WTC11 (cell line): ENCODE measurements around the gene RNF25. TPM values are rescaled to one million over a fixed set of nuclear protein-coding genes. Genes with fewer than 3 reads are reported as not detected.

ENCODE experiments used
- ATAC-seq: fragments of 200-7000 bp; cut with Tn5 transposase; 2 replicates; pipeline ENCODE4 v1.10.0; 2021; ENCODE audit warnings: mild to moderate bottlenecking, moderate library complexity
- CTCF ChIA-PET: fragments of 300-600 bp; sonication (Branson Sonifier 250); formaldehyde crosslinking; loops from one replicate; lab custom pipeline; 2021; ENCODE audit warnings: antibody characterized with exemption; lab: Charles Lee
- POLR2A ChIA-PET: fragments of 350-600 bp; sonication (Branson Sonifier 250); formaldehyde crosslinking; loops from one replicate; lab custom pipeline; 2021; ENCODE audit warnings: antibody characterized with exemption; lab: Charles Lee
- DNase-seq: peaks from one replicate; pipeline ENCODE4 v3.0.0; 2021; ENCODE audit warnings: low spot score
- H3K27ac Mint-ChIP-seq: 2 replicates; pipeline ENCODE4 v1.8.0; 2021; ENCODE audit warnings: mixed read lengths
- H3K27me3 Mint-ChIP-seq: 2 replicates; pipeline ENCODE4 v1.8.0; 2021; ENCODE audit warnings: low read depth, mild to moderate bottlenecking, moderate library complexity, mixed read lengths
- H3K36me3 Mint-ChIP-seq: 2 replicates; pipeline ENCODE4 v1.8.0; 2021; ENCODE audit warnings: mixed read lengths
- H3K4me1 Mint-ChIP-seq: 2 replicates; pipeline ENCODE4 v1.8.0; 2022; ENCODE audit warnings: mixed read lengths
- H3K4me3 Mint-ChIP-seq: 2 replicates; pipeline ENCODE4 v1.8.0; 2021; ENCODE audit warnings: mild to moderate bottlenecking, moderate library complexity, mixed read lengths
- H3K9me3 Mint-ChIP-seq: 2 replicates; pipeline ENCODE4 v1.8.0; 2021; ENCODE audit warnings: mixed read lengths
- AR ChIP-seq: fragments of 250-450 bp; sonication (Bioruptor Pico); IDR thresholded peaks from 2 replicates; pipeline ENCODE4 v1.9.0; 2021; ENCODE audit warnings: mild to moderate bottlenecking
- CBFB ChIP-seq: sonication (generic); formaldehyde crosslinking; IDR thresholded peaks from 2 replicates; pipeline ENCODE4 v1.8.1; 2022; ENCODE audit warnings: mild to moderate bottlenecking, low read depth, missing genetic modification reagents
- E2F4 ChIP-seq: sonication (generic); formaldehyde crosslinking; IDR thresholded peaks from 2 replicates; pipeline ENCODE4 v1.8.1; 2022; ENCODE audit warnings: low read depth, mild to moderate bottlenecking, moderate library complexity, missing genetic modification reagents, borderline replicate concordance
- ERG ChIP-seq: fragments of 250-450 bp; sonication (Bioruptor Pico); IDR thresholded peaks from 2 replicates; pipeline ENCODE4 v1.8.0; 2021; ENCODE audit warnings: mild to moderate bottlenecking
- ETV6 ChIP-seq: sonication (generic); formaldehyde crosslinking; IDR thresholded peaks from 2 replicates; pipeline ENCODE4 v1.8.1; 2022; ENCODE audit warnings: mild to moderate bottlenecking, missing genetic modification reagents
- GTF2I ChIP-seq: fragments of 250-450 bp; sonication (Bioruptor Pico); conservative IDR thresholded peaks from 2 replicates; pipeline ENCODE4 v1.4.0; 2021; ENCODE audit warnings: mild to moderate bottlenecking
- JAZF1 ChIP-seq: fragments of 250-450 bp; sonication (Bioruptor Pico); IDR thresholded peaks from 2 replicates; pipeline ENCODE4 v1.9.0; 2021; ENCODE audit warnings: moderate library complexity, mild to moderate bottlenecking, inconsistent platforms
- MYBL2 ChIP-seq: sonication (generic); formaldehyde crosslinking; IDR thresholded peaks from 2 replicates; pipeline ENCODE4 v1.8.1; 2023; ENCODE audit warnings: mild to moderate bottlenecking, moderate library complexity, missing genetic modification reagents
- NR2C2 ChIP-seq: sonication (generic); formaldehyde crosslinking; IDR thresholded peaks from 2 replicates; pipeline ENCODE4 v1.8.0; 2022; ENCODE audit warnings: mild to moderate bottlenecking, missing genetic modification reagents
- PRDM15 ChIP-seq: sonication (generic); formaldehyde crosslinking; IDR thresholded peaks from 2 replicates; pipeline ENCODE4 v1.8.0; 2022; ENCODE audit warnings: missing genetic modification reagents
- PREB ChIP-seq: sonication (generic); formaldehyde crosslinking; IDR thresholded peaks from 2 replicates; pipeline ENCODE4 v1.8.1; 2022; ENCODE audit warnings: mild to moderate bottlenecking, missing genetic modification reagents, moderate library complexity, borderline replicate concordance
- PRRX2 ChIP-seq: fragments of 250-450 bp; sonication (Bioruptor Pico); IDR thresholded peaks from 2 replicates; pipeline ENCODE4 v1.8.0; 2021; ENCODE audit warnings: mild to moderate bottlenecking
- STAT6 ChIP-seq: sonication (generic); formaldehyde crosslinking; conservative IDR thresholded peaks from 2 replicates; pipeline ENCODE4 v1.8.1; 2023; ENCODE audit warnings: mild to moderate bottlenecking, low read depth, missing genetic modification reagents, moderate library complexity
- ZNF532 ChIP-seq: fragments of 250-450 bp; sonication (Bioruptor Pico); IDR thresholded peaks from 2 replicates; pipeline ENCODE4 v1.9.0; 2021; ENCODE audit warnings: mild to moderate bottlenecking, borderline replicate concordance
- ZNF671 ChIP-seq: fragments of 250-450 bp; sonication (Bioruptor Pico); IDR thresholded peaks from 2 replicates; pipeline ENCODE4 v1.8.0; 2021; ENCODE audit warnings: mild to moderate bottlenecking
- total RNA-seq: library from RNA; stranded (reverse); gene quantifications from 3 replicates; pipeline ENCODE4 v1.2.3, GENCODE V29; 2021

RNF25 gene
- total RNA-seq, 1 experiment from 2014 or later, result 23.9 TPM

- TF ChIP-seq PRRX2, result no peak
- peak; percentile 34; the same call in 1 of the 2 replicates for TF ChIP-seq GTF2I (CRISPR knock-in tag)
- ATAC-seq, result peak; percentile 66
- H3K9me3 Mint-ChIP-seq, result no peaks in the 10 kb centered on the region
- peak overlapping the region; percentile 90 for H3K27ac Mint-ChIP-seq
- CTCF ChIA-PET, result interaction anchor here (1.0 to 2.8 kb wide), 14 partner anchors 11 to 401 kb away, joined by 3 to 26 read pairs (median 6); partner anchors contain the start of genes PLCD4, RNF25, STK36 and TTLL4
- DNase-seq, result peak; percentile 71
- H3K4me1 Mint-ChIP-seq, result peaks cover 9% of the 10 kb centered on the region
- H3K4me3 Mint-ChIP-seq, result peak overlapping the region; percentile 93
- no peaks in the 10 kb centered on the region for H3K27me3 Mint-ChIP-seq
- POLR2A ChIA-PET, result interaction anchor here (0.9 to 2.3 kb wide), 3 partner anchors 10 to 52 kb away, joined by 4 to 24 read pairs (median 7); partner anchors contain the start of genes RNF25 and STK36
- H3K36me3 Mint-ChIP-seq, result peaks cover 40% of the 10 kb centered on the region
These were observed 13.0 kb downstream of the RNF25 start for GRCh38 chr2:218658671-218659257.

- ChIA-PET CTCF (no interaction called here), POLR2A (no interaction called here)
- DNase-seq, result no peak
- Mint-ChIP-seq H3K9me3 (no peaks in the 10 kb centered on the region), H3K27ac (no peak overlapping the region), H3K4me3 (no peak overlapping the region), H3K27me3 (no peaks in the 10 kb centered on the region), H3K36me3 (peaks cover 35% of the 10 kb centered on the region), H3K4me1 (peaks cover 9% of the 10 kb centered on the region)
- ATAC-seq, result no peak
- TF ChIP-seq PRDM15 (CRISPR knock-in tag) (no peak), ETV6 (no peak), ZNF532 (CRISPR knock-in tag) (no peak), CBFB (CRISPR knock-in tag) (no peak), PREB (CRISPR knock-in tag) (no peak), NR2C2 (CRISPR knock-in tag) (no peak), ERG (CRISPR knock-in tag) (no peak), ZNF671 (CRISPR knock-in tag) (no peak), JAZF1 (no peak), MYBL2 (no peak), STAT6 (CRISPR knock-in tag) (no peak), AR (CRISPR knock-in tag) (no peak), E2F4 (CRISPR knock-in tag) (no peak)
These were observed 16.1 kb downstream of the RNF25 start for GRCh38 chr2:218655751-218656150.
